ENCODE data around the gene PTPRG.

Gene PTPRG

DNA sequence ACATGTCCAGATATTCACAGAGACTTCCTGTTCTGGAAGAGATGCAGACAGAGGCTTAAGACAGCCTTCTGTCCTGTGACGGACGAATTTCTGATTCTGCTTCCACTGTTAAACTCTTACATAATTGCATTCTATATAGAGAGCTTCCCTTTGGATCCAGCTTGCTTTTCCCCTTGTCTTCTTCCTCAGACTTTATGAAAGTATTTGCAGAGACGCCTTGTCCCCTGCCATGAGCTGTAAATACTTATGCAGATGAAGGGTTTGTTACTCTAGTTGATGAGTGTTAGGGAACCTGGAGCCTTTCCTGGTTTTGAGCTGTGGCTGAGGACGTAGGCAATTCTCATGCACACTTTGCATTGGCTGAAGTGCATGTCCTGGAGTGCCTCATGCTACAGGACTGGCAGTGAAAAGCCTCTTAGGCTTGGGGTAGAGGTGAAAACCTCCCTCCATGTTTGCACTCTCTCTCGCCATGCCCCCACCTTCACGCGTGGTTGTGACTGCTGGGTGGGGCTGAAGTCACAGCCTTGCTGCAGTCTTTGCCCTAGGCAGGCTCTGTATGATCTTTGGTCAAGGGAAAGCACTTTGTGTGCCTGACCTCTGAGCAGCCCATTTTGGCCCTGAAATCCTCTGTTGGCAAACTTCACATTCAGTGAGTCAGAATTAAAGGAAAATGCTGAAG, 286.6 kb downstream of the PTPRG start:
- H3K4me3 ChIP-seq (ENCODE audit: low read length), result no peak overlapping the region
- TF ChIP-seq CTCF (conservative IDR thresholded peaks at IDR 0.05; ENCODE audit: low read depth, low read length), result no peak
- no peak for DNase-seq (ENCODE audit: low read depth)

- H3K4me3 ChIP-seq (ENCODE audit: low read length), result no peak overlapping the region
- no peak for TF ChIP-seq CTCF (conservative IDR thresholded peaks at IDR 0.05; ENCODE audit: low read depth, low read length)
- DNase-seq (ENCODE audit: low read depth), result no peak
Observed at GRCh38 chr3:61848885-61849284, 287.5 kb downstream of the PTPRG start.

DNA sequence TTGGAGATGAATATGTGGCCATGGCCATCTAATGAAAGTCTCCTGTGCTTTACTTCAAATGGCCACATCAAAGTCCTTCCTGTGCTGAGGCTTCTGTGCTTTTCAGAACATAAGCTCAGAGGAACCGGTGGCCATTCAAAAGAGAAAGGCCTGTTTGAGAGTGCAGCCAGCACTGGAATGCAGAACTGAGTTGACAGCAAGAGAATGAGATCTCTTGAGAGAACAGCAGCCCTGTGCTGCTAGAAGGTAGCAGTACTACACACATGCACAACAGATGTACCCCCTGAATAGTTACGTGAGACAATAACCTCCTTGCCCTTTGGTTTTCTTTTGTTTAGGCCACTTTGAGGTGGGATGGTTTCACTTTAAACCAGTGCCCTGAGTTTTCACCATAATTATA, 292.5 kb downstream of the PTPRG start:
- no peak for TF ChIP-seq CTCF (conservative IDR thresholded peaks at IDR 0.05; ENCODE audit: low read depth, low read length)
- no peak overlapping the region for H3K4me3 ChIP-seq (ENCODE audit: low read length)
- DNase-seq (ENCODE audit: low read depth), result no peak

DNA sequence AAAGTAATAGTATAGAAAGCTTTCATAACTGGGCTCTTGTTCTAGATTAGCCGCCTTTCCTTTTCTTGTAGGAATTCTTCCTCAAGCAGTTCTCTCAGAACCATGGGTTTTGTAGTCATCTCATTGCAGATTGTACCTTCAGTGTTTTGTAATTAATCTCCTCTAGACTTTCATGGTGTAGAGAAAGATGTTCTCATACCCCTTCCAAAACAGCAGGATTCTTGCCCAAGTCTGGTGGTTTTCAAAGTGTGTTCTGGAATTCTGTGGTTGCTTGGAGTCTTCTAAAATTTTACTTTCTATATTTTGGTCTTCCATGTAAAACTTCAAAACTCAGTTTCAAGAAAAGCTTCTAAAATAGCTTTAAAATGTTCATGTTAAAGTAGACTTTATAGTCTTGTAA, 293.8 kb downstream of the PTPRG start:
- DNase-seq (ENCODE audit: low read depth), result no peak
- no peak overlapping the region for H3K4me3 ChIP-seq (ENCODE audit: low read length)
- TF ChIP-seq CTCF (conservative IDR thresholded peaks at IDR 0.05; ENCODE audit: low read depth, low read length), result no peak

DNA sequence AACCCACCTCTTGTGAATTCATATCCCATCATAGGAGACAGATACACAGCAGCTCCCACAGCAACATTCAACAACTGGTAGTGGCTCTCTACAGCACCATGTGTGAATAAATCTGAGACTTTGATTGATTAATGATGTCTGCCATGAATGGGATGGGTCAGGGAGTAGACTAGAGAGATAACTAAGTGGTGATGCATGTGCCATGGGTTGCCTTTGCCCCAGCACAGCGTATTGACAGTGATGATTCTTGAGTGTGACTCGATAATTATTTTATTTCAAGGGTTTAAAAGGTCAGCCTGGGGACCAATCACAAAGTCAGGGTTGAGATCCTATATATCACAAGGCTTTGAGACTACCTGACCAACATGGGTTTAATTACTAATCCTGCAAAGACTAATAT, 295.9 kb downstream of the PTPRG start:
- no peak for DNase-seq (ENCODE audit: low read depth)
- H3K4me3 ChIP-seq (ENCODE audit: low read length), result no peak overlapping the region
- TF ChIP-seq CTCF (conservative IDR thresholded peaks at IDR 0.05; ENCODE audit: low read depth, low read length), result no peak

DNA sequence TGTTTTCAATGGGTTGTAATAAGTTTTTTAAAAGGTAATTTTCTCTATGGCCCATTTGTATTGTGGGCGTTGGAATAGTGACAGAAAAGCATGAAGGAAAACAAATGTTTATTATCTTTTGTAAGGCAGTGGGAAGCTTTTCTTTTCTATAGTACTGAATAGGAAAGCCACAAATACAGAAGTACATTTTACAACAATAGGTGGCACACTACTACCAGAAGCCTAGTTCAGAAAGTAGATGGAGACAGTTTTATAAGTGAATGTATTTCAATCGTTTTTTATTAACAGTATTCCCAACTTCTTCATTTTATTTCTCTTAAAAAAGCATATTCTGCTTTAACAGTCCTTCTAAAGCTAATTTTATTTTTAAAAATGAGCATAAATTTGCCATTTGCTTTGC, 296.7 kb downstream of the PTPRG start:
- TF ChIP-seq CTCF (conservative IDR thresholded peaks at IDR 0.05; ENCODE audit: low read depth, low read length), result peak; percentile 57
- no peak for DNase-seq (ENCODE audit: low read depth)
- no peak overlapping the region for H3K4me3 ChIP-seq (ENCODE audit: low read length)

- no peak for DNase-seq (ENCODE audit: low read depth)
- no peak for TF ChIP-seq CTCF (conservative IDR thresholded peaks at IDR 0.05; ENCODE audit: low read depth, low read length)
- H3K4me3 ChIP-seq (ENCODE audit: low read length), result no peak overlapping the region
Observed at GRCh38 chr3:61861410-61861809, 300.0 kb downstream of the PTPRG start.
